Activated gamma-delta T cell (primary cell): ENCODE data around the gene PIEZO1.

Source experiments
- DNase-seq: peaks from one replicate; lab custom pipeline; 2025; lab: John Stamatoyannopoulos, UW

Gene PIEZO1

DNA sequence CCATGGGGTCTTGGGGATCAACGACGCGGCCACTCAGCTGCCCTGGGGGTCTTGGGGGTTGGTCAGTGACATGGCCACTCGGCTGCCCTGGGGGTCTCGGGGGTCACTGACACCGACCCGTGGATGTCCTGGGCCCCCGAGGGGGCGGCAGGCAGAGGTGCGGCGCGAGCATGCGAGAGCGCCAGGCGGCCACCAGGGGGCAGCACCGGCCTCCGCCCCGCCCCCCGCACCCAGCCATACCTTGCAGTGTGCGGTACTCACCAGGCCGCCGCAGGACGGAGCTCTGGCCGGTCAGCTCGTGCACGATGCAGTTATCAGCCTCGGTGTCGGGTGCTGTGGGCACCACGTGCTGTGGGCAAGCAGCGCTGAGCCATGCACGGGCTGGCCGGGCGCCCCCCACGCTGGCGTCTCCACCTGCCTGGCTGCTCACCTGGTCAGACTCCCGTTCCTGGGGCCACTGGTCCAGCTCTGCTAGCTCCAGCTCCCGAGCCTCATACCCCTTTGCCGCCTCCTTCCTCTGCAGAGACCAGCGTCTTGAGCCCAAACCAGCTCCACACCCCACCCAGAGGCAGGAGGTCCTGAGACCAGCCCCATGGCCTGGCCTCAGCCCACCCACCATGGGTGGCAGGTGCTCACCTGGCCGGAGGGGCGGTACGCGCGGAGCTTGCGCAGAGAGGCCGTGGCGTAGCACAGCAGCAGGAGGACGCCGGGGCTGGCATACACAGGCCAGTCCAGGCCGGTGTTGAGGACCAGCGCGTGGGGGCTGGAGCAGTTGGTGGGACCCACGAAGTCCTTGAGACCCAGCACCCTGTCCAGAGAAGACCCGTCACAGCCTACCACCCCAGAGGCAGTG lies 47.5 kb downstream of the PIEZO1 start:
- DNase-seq = peak; percentile 51

DNA sequence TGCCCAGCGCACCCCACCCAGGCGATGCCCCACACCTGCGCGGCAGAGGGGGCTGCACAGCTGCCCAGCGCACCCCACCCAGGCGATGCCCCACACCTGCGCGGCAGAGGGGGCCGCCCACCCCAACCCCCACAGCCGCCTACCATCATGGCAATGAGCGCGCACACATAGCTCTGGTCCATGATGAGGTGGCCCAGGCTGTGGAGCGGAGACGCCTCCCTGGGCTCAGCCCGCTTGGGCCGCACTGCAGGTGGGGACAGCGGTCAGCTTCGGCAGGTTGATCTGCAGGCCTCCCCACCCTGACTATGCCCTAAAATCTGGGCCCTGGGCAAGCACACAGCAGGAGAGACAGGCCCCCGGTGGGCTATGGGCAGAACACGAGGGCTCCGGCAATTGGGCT lies 48.5 kb downstream of the PIEZO1 start:
- DNase-seq = no peak

DNA sequence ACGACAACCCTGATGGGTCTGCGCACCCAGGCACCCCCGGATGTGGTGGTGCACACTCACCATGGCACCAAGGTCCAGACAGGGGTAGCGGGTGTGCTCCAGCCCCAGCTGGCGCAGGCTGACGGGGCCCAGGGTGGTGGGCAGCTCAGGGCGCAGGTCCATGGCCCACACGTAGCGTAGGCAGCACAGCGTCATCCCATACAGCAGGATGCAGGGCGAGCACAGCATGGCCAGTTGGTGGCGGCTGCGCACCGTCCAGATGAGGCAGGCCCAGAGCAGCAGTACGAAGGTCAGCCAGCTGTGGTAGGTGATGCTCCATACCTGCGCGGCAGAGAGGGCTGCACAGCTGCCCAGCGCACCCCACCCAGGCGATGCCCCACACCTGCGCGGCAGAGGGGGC lies 48.9 kb downstream of the PIEZO1 start:
- DNase-seq = no peak

DNA sequence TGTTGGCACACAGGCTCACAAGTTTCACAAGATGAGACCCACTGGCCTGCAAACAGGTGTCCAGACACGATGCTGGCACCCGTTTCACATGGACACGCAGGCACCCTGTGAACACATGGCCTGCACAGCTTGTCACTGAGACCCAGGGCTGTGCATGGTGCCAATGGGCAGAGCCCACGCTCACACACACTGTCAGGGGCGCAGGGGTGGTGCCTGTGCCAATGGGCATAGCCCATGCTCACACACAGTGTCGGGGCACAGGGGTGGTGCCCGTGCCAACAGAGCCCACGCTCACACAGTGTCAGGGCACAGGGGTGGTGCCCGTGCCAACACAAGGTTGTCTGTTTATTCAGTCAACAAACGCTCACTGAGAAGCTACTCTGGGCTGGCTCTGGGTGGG lies 49.4 kb downstream of the PIEZO1 start:
- DNase-seq = no peak

DNA sequence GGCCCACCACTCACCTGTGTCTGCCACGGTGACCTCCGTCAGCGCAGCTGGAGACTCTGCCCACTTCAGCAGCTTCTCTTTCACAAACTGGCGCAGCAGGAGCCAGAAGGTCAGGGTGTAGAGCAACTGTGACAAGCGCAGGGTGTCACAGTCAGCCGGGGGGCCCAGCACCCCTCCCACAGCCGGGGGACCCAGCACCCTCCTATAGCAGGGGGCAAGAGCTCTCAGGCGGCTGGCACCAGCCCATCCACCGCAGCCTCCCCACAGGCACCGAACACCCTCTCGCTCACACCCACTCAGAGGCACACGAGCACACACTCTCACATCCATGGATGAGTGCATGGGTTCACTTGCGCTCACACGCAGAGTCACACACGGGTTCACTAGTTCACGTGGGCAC lies 49.9 kb downstream of the PIEZO1 start:
- DNase-seq = no peak

DNA sequence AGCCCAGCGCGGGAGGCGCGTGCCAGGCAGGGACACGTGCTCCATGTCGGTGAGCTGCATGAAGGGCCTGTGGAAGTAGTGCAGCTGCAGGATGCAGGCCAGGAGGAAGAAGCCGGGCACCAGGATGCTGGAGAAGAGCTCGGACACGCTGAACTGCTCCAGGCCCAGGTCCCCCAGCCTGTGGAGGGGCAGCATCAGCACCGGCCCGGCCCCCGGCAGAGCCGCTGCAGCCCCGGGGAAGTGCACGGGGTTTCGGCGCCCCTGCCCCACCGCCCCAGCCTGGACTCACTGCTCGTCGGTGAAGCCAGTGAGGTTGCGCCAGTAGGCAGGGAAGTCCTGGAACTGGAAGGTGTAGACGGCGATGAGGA lies 50.7 kb downstream of the PIEZO1 start:
- no peak for DNase-seq

DNA sequence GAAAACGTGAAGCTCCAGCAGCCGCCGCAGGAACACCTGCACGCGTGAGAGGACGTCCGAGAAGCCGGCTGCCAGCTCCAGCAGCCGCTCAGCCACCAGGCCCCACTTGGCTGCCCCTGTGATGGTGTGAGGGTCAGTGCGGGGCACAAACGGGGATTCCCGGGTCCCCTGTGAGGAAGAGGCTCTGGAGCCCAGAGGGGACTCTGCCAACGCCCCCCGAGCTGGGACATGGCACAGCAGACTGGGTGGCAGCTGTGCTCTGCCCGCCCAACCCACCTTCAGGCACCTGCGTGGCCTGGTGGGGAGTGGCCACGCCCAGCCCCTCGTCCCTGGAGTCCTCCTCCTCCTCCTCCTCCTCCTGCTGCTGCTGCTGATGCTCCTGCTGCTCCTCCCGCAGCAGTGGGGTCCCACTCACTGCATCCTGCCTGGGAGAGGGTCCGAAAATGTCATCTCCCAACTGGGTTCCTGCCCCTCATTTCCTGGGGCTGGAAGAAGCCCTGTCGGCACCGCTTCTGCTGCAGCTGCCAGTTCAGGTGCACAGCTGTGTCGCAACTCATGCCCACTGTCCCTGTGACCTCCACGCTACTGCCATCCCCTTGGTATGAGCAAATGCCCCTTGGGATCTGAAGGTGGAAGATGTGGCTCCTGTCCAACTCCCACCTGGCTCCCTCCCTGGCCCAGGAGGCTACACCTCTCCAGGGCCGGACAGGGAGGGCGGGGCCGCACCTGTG lies 51.2 kb downstream of the PIEZO1 start:
- DNase-seq = no peak

DNA sequence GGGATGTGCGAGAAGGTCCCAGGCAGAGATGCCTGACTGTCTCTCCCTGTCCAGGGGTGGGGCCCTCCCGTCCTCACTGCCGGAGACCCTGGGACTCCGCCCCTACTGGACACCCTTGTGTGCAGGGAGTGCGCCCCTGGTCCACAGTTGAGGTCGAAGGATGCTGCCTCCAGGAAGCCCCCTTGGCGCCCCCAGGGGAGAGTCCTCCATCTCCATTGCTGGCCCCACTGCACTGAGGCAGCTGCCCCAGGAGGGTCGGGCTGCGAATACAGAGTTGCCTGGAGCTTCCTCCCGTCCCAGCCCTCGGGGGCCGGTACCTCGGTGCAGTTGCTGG lies 52.1 kb downstream of the PIEZO1 start:
- DNase-seq = no peak

DNA sequence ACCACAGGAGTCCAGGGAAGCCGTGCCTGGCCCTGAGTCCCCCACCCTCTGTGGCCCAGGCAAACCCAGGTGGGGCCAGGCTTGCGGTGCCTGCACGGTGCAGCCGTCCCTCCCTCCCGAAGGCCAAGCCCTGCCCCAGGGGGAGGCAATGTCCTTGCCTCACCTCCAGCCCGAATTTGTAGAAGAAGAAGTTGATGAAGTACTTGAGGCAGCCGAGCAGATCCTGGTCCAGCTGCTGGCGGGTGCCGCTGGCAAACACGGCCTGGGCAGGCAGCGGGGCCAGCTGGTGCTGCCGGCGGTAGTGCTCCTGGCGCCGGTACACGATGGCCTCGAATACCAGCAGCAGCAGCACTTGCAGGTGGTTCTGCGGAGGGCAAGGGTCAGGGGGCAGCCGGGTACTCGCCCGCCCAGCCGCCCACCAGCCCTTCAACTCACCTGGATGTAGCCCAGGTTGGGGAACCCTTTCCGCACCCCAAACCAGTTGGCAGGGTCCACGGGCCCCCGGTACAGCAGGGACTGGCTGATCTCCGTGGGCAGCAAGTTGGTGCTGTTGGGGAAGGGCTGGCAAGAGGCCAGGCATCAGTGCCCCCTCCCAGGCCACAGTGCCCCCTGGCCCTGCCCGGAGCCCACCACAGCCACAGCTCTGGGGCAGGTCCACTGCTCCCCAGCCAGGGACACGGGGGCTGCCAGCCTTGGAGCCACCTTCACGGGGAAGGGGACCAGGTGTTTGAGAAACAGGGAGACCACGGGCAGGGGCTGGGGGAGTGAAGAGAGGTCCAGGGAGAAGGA lies 52.7 kb downstream of the PIEZO1 start:
- DNase-seq = no peak

DNA sequence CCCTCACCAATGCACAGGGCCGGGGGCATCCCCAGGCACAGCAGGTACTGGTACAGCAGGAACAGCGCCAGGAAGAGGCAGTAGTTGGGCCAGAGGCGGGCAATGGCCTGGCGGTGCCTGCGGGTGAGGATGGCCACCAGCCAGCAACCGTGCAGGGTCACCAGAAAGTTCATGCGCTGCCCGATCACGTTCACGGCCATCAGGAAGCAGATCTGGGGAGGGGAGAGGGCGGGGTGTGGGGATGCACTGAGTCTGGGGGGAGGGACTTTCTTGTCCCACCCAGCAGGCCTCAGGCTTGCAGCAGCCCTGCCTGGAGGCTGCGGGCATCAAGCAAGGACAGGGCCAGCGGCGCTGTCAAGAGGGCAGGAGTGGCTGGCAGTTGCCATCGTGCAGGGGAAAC lies 53.3 kb downstream of the PIEZO1 start:
- DNase-seq = no peak

DNA sequence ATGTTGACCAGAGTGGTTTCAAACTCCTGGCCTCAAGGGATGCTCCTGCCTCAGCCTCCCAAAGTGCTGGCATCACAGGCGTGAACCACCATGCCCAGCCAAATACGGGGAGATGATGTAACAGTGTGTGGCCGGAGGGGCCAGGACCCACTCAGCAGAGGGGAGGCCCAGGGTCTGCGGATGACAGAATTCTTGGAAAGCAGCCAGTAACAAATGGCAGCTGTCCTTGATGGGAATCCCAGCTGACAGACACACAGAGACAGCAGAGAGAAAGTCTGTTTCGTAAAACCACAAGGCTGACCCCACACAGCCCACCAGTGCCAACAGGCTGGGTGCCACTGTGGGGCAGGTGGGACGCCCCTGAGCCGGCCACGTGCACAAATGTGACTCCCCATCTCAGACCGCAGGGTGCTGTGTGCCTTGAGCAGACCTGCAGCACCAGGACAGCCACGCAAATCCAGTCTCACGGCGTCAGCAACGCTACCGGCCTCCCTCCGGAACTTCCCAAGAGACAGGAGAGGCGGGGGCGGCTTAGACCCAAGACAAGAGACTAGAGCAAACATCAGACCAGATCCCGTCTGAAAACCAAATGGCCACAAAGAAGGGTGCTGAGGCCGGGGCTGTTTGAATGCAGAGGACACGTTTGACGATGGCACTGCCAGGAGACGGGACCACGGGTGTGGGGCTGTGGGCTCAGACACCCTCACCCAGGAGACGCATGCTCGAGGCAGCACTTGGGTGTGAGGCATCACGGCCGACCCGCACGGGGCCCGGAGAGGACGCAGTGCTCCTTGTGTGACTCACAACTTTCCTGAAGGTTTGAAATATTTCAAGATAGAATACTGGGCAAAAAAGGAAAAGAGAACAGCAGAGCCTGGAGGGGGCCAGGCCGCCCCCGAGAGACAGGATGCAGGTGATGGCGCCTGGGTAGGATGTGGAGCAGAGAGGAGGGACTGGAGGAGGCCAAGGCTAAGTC lies 54.1 kb downstream of the PIEZO1 start:
- no peak for DNase-seq

DNA sequence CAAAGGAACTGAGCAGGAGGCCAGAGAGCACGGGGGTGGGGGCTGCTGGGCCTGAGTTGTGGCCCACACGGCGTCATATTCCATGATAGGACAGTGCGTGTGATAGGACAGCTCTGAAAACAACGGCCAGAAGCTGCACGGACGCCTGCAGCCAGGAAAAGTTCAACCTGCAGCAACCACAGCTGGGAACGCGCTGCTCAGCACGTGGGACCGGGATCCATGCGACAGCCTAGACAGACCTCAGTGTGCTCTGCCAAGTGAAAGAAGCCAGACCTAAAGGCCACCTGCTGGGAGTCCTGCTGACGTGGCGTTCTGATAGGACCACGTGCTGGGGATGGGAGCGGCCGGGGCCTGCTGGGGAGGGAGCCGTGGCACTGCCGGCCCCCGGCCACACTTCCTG lies 57.1 kb downstream of the PIEZO1 start:
- no peak for DNase-seq

DNA sequence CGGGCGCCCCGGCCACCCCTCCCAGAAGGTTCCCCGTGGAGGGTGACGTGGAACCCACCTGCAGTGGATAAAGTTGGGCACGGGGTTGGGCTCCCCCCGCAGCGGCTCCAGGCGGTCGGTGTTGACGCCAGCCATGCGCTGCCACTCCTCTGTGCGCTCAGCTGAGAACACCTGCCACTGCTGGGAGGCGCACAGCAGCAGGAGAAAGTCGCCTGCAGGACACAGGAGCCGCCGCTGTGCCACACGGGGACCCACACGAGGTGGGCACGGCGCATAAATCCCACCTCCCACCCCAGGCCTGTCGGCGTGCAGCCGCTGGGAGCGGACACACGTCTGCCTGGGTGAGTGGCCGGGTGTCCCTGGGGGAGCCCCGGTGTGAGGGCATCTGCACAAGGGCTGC lies 58.0 kb downstream of the PIEZO1 start:
- no peak for DNase-seq

DNA sequence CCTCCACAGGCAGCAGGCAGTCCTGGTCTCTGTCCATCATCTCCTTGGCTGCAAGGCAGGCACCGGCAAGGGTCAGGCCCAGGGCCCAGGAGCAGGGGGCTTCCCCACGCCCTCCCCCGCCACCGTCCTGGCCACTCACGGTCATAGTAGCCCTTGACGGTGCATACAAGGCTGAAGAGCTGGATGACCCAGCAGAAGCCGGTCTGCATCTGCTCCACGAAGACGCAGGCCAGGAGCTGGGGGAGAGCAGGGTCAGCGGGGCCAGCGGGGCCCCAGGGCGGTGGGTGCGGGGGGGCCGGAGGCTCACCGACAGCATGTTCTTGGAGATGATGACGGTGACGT lies 58.6 kb downstream of the PIEZO1 start:
- no peak for DNase-seq

DNA sequence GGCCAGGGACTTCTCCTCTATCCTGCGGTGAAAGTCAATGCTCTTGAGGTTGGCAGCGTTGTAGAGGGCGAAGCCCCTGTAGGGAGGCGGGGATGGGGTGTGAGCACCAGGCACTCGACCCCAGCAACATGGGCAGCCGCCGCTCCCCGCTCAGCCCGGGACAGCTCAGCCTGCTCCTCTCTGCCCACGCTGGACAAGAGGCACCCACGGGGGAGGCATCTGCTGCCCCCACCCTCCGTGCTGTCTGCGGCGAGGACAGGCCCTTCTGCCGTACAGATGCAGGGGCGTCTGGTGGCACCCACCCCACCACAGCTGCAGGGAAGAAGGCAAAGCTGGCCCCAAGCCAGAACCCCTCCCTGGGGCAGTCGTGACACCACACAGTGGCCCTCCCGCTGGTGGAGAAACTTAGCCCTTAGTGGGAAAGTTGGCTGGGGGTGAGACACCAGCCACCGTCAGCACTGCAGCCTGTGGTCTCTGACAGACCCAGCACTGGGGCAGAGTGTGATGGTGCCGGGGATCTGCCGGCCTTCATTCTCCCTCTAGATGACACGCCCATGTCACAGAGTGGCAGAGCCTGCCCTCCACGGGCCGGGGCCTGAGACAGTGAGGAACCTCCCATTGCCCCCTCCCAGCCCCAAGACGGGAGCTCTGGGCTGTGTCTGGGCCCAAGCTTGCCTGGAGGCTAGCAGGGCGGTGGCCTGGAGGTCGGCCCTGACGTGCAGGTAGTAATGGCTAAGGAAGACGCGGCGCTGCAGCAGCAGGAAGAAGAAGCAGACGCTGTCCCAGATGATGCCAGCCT lies 59.2 kb downstream of the PIEZO1 start:
- no peak for DNase-seq

DNA sequence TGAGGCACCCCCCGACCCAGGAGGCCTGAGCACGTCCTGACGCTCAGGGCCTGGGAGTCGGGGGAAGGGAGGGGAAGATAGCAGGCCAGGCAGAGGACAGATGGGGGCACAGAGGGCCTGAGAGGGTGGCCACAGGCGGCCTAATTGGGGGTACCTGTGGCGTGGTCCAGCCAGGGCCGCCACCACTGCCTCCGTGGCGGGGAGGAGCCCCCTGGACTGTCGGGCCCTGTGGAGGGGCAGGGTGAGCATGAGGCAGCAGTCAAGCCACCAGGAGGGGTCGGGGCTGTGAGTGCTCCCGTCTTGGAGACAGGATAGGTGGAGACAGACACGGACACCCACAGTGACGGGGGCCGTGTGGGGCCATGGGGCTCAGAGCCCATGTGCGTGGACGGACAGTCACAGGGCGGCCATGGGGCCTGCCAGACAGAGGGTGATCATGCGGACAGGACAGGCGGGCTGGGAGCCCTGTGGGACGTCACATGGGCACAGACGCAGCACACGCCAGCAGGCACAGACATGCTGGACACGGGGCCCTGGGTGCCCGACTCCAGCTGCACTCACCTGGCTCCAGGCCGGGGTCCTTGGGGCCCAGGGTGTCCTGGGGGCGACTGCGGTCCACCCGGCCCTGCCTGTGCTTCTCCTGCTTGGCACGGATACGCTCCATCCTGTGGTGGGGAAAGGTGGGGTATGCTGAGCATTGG lies 60.0 kb downstream of the PIEZO1 start:
- DNase-seq = no peak

DNA sequence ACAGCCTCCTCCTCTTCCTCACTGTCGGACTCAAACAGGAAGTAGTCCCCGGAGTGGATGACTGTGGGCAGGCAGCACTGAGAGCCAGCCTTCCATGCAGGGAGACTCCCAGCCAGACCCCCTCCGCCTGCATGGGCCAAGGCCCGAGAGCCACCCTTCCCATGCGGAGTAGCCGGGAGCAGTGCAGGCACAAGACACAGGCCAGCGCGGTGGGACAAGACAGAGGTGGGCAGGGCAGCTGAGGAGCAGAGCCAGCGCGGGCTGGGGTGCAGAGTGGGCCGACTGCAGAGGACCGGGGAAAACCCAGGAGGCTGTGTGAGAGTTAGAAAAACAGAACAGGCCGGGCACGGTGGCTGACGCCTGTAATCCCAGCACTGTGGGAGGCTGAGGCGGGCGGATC lies 61.1 kb downstream of the PIEZO1 start:
- DNase-seq = no peak

DNA sequence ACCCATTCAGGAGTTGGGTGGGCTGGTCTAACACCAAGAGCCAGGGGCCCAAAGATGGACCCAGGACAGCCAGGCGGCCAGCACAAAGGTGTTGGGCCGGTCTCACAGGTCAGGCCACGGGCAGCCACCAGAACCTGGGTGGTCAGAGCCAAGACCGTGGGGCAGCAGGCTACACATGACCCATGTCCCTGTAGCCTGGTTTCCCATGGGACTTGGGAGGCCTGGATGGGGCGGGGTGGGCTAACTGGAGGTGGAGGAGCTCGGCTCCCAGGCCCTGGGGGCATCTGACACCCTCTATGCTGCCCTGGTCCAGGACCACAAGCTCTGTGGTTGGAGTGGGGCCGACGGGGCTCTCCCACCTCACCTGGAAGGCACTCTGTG lies 61.5 kb downstream of the PIEZO1 start:
- no peak for DNase-seq

DNA sequence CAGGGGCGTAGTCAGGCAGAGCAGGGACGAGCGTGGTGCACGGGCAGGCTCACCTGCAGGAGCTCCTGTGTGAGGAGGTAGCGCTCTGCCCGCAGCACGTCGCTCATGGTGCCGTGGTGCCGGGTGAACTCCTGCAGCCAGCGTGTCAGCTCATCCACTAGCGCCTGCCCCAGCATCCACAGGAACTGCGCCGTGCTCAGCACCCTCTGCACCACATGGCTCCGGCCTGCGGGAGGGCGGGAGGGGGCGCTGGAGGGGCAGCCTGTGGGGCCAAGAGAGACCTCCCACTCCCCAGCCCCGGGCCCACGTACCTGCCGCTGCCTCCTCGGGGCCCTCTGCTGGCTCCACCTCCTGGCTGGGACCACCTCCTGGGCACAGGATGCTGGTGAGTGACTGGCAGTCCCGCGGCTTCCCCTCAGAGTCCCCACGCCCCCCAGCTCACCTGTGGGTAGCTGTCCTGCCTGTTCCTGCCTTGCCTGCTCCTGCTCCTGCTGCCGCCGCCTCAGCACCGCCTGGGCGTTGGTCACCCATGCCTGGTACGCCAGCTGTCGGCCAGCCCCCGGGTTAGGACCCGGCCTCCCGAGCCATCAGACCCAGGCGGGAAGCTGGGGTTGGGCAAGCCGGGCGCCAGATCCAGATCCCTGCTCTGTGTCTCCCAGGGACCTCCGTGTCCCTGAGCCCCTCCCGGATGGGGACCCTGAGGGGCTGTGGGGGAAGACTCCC lies 62.1 kb downstream of the PIEZO1 start:
- DNase-seq = no peak
